Tibial artery (tissue), 4 donors: ENCODE results near the gene ESRRA.

Experiments
- DNase-seq, 2 donors: peaks; one replicate each; pipeline ENCODE4 v3.0.0-alpha.2; 2019
- H3K27ac ChIP-seq, 2 donors: fragments of 200-600 bp; sonication (generic) in 1 of 2; 1 replicate in 1 of 2; 2 replicates in 1 of 2; pipeline ENCODE4 v1.5.1; 2018 to 2019; ENCODE audit warnings: mild to moderate bottlenecking in 1 of 2
- H3K27me3 ChIP-seq, 2 donors: fragments of 200-600 bp; sonication (generic) in 1 of 2; one replicate each; pipeline versions ENCODE4 v1.5.1 to v1.6.0; 2016 to 2019
- H3K36me3 ChIP-seq, 3 donors: fragments of 200-600 bp; sonication (generic) in 2 of 3; one replicate each; pipeline ENCODE4 v1.5.1; 2016 to 2019; ENCODE audit warnings: mild to moderate bottlenecking in 2 of 3
- H3K4me1 ChIP-seq, 4 donors: fragments of 200-600 bp; sonication (generic) in 2 of 4; 1 replicate in 3 of 4; 2 replicates in 1 of 4; pipeline ENCODE4 v1.5.1; 2016 to 2019
- H3K4me3 ChIP-seq, 2 donors: fragments of 200-600 bp; sonication (generic) in 1 of 2; 1 replicate in 1 of 2; 2 replicates in 1 of 2; pipeline ENCODE4 v1.5.1; 2018 to 2019; ENCODE audit warnings: mild to moderate bottlenecking in 2 of 2
- H3K9me3 ChIP-seq, 3 donors: fragments of 200-600 bp; sonication (generic) in 1 of 3; one replicate each; pipeline ENCODE4 v1.5.1; 2016 to 2019
- intact Hi-C: fragments of 100-400 bp; cut with DNase I; formaldehyde crosslinking; loops from one replicate; pipeline ENCODE4 v1.15.0; 2023; ENCODE audit warnings: low total_unique reads
- TF ChIP-seq, protein P1 (sequence below), 2 experiments: fragments of 200-600 bp in 1 of 2; fragments of 450-650 bp in 1 of 2; IDR thresholded peaks; one replicate each; pipeline ENCODE4 v1.5.1; 2017 to 2019; ENCODE audit warnings: antibody characterized with exemption in 2 of 2, mild to moderate bottlenecking in 1 of 2, moderate library complexity in 1 of 2

Gene ESRRA

GRCh38 chr11:64305075-64305690 is at the start of gene ESRRA:
Gene ESRRA, plus strand, starts transcription at chr11:64305524. Its CDS starts 1,656 bp downstream, at chr11:64307180.
- Histone ChIP-seq H3K4me3 (peak within 1 kb of the TSS; percentile 66 to 86), H3K27ac (peak within 1 kb of the TSS; percentile 82 to 86), H3K9me3 (no peaks in the 10 kb centered on the region), H3K36me3 (no peaks in the 10 kb centered on the region), H3K4me1 (peaks cover 0 to 40% (median 26%) of the 10 kb centered on the region in 4 donors), H3K27me3 (peaks cover 0 to 20% of the 10 kb centered on the region in 2 donors)
- TF ChIP-seq, protein P1, sequence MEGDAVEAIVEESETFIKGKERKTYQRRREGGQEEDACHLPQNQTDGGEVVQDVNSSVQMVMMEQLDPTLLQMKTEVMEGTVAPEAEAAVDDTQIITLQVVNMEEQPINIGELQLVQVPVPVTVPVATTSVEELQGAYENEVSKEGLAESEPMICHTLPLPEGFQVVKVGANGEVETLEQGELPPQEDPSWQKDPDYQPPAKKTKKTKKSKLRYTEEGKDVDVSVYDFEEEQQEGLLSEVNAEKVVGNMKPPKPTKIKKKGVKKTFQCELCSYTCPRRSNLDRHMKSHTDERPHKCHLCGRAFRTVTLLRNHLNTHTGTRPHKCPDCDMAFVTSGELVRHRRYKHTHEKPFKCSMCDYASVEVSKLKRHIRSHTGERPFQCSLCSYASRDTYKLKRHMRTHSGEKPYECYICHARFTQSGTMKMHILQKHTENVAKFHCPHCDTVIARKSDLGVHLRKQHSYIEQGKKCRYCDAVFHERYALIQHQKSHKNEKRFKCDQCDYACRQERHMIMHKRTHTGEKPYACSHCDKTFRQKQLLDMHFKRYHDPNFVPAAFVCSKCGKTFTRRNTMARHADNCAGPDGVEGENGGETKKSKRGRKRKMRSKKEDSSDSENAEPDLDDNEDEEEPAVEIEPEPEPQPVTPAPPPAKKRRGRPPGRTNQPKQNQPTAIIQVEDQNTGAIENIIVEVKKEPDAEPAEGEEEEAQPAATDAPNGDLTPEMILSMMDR (IDR thresholded peaks at IDR 0.05), result no peak
- peak; percentile 100 for DNase-seq
- intact Hi-C loops, result no loop called here

GRCh38 chr11:64256300-64256699 is 49.0 kb upstream of the ESRRA start:
- H3K4me1 ChIP-seq, result peaks cover 0 to 26% (median 23%) of the 10 kb centered on the region in 4 donors
- H3K9me3 ChIP-seq, result no peaks in the 10 kb centered on the region
- no peaks in the 10 kb centered on the region for H3K27me3 ChIP-seq
- intact Hi-C loops, result no loop called here
- TF ChIP-seq, protein P1 (IDR thresholded peaks at IDR 0.05), result no peak
- no peak overlapping the region for H3K27ac ChIP-seq
- no peak overlapping the region for H3K4me3 ChIP-seq
- H3K36me3 ChIP-seq, result peaks cover 16 to 71% (median 55%) of the 10 kb centered on the region in 3 donors
- DNase-seq, result no peak

GRCh38 chr11:64258356-64258755 is 47.0 kb upstream of the ESRRA start:
- peaks cover 0 to 8% (median 5%) of the 10 kb centered on the region in 4 donors for H3K4me1 ChIP-seq
- TF ChIP-seq, protein P1 (IDR thresholded peaks at IDR 0.05), result no peak
- no peaks in the 10 kb centered on the region for H3K27me3 ChIP-seq
- intact Hi-C loops, result no loop called here
- H3K27ac ChIP-seq, result no peak overlapping the region
- no peak for DNase-seq
- peaks cover 16 to 92% (median 70%) of the 10 kb centered on the region in 3 donors for H3K36me3 ChIP-seq
- no peaks in the 10 kb centered on the region for H3K9me3 ChIP-seq
- no peak overlapping the region for H3K4me3 ChIP-seq

DNA sequence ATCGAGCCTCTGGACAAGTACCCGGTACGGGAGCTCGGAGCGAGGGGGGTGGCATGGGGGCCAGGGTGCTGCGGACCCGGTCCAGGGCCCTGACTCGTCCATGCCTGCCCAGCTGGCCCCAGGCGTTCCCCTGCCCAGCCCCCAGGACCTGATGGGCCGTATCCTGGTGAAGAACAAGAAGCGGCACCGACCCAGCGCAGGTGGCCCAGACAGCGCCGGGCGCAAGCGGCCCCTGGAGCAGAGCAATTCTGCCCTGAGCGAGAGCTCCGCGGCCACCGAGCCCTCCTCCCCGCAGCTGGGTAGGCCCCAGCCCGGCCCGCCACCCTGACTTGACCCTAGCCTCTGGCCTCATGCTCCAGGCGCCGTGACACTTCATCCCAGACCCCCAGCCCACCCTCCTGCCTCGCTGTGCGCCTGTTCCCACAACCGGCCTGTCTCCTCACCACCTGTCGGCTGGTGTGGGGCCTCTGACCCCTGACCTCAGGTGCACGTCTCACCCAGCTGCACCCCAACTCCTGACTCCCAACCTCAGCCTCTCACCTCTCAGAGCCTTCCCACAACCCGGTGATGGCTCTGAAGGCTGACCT is 46.3 kb upstream of the ESRRA start:
- intact Hi-C loops, result no loop called here
- H3K4me3 ChIP-seq, result no peak overlapping the region
- H3K27me3 ChIP-seq, result no peaks in the 10 kb centered on the region
- no peak overlapping the region for H3K27ac ChIP-seq
- H3K4me1 ChIP-seq, result peaks cover 0 to 2% (median under 1%) of the 10 kb centered on the region in 4 donors
- H3K36me3 ChIP-seq, result peaks cover 20 to 99% (median 77%) of the 10 kb centered on the region in 3 donors
- TF ChIP-seq, protein P1 (IDR thresholded peaks at IDR 0.05), result no peak
- H3K9me3 ChIP-seq, result no peaks in the 10 kb centered on the region
- no peak for DNase-seq

GRCh38 chr11:64259533-64260067 is 45.7 kb upstream of the ESRRA start:
- no peak for DNase-seq
- H3K9me3 ChIP-seq, result no peaks in the 10 kb centered on the region
- H3K36me3 ChIP-seq, result peaks cover 20 to 99% (median 80%) of the 10 kb centered on the region in 3 donors
- no peak overlapping the region for H3K4me3 ChIP-seq
- TF ChIP-seq, protein P1 (IDR thresholded peaks at IDR 0.05), result no peak
- H3K27ac ChIP-seq, result no peak overlapping the region
- H3K27me3 ChIP-seq, result no peaks in the 10 kb centered on the region
- no peaks in the 10 kb centered on the region for H3K4me1 ChIP-seq
- intact Hi-C loops, result no loop called here
